ENCODE results near the gene NPDC1. TPM values are rescaled to one million over a fixed set of nuclear protein-coding genes. Genes with fewer than 3 reads are reported as not detected.
"Not testable (repeated sequence)": the region's sequence is repeated elsewhere in the genome, so short reads cannot be mapped to it uniquely, and the experiment has no call there.

NPDC1 gene
- total RNA-seq, 1 donor from 2014 or later = 90.8 TPM

GRCh38 chr9:137064880-137065164, 18.8 kb upstream of the NPDC1 start:
- Mint-ChIP-seq H3K36me3 (ENCODE audit: low read depth) (no peaks in the 10 kb centered on the region), H3K4me1 (ENCODE audit: low read depth) (peaks cover 6% of the 10 kb centered on the region), H3K4me3 (ENCODE audit: unreplicated experiment) (no peak overlapping the region), H3K9me3 (ENCODE audit: low read depth) (no peaks in the 10 kb centered on the region), H3K27me3 (ENCODE audit: low read depth) (no peaks in the 10 kb centered on the region), H3K27ac (ENCODE audit: unreplicated experiment) (no peak overlapping the region)
- no peak for DNase-seq (ENCODE audit: low spot score)
- TF ChIP-seq CTCF (IDR thresholded peaks at IDR 0.05) = no peak

DNA sequence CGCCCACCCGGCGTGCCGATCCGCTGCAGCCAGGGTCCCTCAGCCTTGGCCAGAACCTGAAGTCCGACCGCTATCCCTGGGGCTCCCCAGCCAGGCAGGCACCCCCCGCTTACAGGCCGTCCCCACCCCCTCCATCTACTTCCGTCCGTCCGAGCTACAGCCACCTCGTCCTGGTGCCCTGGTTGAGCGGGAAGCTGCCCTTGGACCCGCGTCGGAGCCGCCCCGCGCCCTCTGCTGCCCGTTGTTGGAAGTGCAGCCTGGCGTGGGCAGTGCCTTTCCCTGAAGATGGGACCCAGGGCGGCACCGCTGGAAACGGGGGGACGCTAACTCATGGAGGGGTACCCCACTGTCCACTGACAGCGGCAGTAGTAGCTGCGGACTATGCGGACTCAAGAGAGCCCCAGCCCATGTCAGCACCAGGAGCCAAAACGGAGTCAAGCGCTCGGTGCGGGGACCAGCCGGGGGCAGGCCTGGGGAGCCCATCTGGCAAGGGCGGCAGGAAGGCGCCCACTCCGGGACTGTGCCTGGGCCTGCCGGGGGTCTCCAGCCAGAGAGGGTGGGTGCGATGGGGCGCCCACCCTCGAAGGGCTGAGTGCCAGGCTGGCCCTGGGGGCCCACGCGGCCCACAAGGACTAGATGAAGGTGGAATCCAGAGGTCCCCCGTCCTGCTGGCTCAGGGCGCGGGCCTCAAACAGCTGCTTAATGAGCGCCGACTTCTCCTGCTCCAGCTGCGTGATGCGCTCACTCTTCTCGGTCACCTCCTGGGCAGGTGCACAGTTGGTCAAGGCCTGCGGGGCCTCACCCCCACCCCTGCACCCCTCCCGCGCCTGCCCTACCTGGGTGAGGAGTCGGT, 18.3 kb upstream of the NPDC1 start:
- H3K36me3 Mint-ChIP-seq (ENCODE audit: low read depth) = no peaks in the 10 kb centered on the region
- H3K4me3 Mint-ChIP-seq (ENCODE audit: unreplicated experiment) = no peak overlapping the region
- peak; percentile 92 for TF ChIP-seq CTCF (IDR thresholded peaks at IDR 0.05)
- no peaks in the 10 kb centered on the region for H3K27me3 Mint-ChIP-seq (ENCODE audit: low read depth)
- no peak for DNase-seq (ENCODE audit: low spot score)
- peaks cover 6% of the 10 kb centered on the region for H3K4me1 Mint-ChIP-seq (ENCODE audit: low read depth)
- no peaks in the 10 kb centered on the region for H3K9me3 Mint-ChIP-seq (ENCODE audit: low read depth)
- no peak overlapping the region for H3K27ac Mint-ChIP-seq (ENCODE audit: unreplicated experiment)

DNA sequence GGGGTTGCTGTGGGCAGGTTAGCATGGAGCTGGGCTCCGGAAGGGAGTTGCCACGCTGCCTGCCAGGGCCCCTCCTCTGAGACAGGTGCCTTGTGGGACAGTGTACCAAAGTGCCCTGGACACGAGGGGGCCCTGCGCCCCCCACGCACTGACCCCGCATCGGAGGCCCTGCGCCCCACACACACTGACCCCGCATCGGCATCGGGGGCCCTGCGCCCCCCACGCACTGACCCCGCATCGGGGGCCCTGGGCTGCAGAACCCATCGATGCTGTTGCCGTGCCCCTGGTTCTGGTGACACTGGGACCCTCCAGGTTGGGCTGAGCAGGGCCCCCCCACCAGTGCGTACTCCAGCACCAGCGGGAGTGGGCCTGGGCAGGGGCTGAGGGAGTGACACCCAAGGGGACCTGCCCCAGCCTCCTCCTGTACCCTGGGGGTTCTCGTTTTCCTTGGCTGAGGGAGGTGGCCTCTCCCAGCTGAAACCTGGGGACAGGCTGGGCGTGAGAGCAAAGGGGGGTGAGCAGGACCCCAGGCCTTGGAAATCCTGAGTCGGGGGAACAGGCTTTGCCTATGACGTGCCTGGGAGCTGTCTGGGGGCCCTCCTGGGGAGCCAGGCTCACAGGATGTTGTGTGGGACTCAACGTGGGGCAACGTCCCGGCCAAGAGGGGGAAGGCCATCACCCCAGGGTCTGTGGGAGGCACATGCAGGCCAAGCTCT, 17.5 kb upstream of the NPDC1 start:
- DNase-seq (ENCODE audit: low spot score) = no peak
- Mint-ChIP-seq H3K4me1 (ENCODE audit: low read depth) (peaks cover 6% of the 10 kb centered on the region), H3K27ac (ENCODE audit: unreplicated experiment) (no peak overlapping the region)

GRCh38 chr9:137062798-137063197, 16.8 kb upstream of the NPDC1 start:
- H3K9me3 Mint-ChIP-seq (ENCODE audit: low read depth); H3K4me1 Mint-ChIP-seq (ENCODE audit: low read depth); H3K27me3 Mint-ChIP-seq (ENCODE audit: low read depth); H3K4me3 Mint-ChIP-seq (ENCODE audit: unreplicated experiment); DNase-seq (ENCODE audit: low spot score); H3K27ac Mint-ChIP-seq (ENCODE audit: unreplicated experiment); H3K36me3 Mint-ChIP-seq (ENCODE audit: low read depth): not testable (repeated sequence)

More for the DNA sequence above, 17.5 kb upstream of the NPDC1 start:
- Mint-ChIP-seq H3K36me3 (ENCODE audit: low read depth) (no peaks in the 10 kb centered on the region), H3K4me3 (ENCODE audit: unreplicated experiment) (no peak overlapping the region), H3K27me3 (ENCODE audit: low read depth) (no peaks in the 10 kb centered on the region), H3K9me3 (ENCODE audit: low read depth) (no peaks in the 10 kb centered on the region)
- no peak for TF ChIP-seq CTCF (IDR thresholded peaks at IDR 0.05)

DNA sequence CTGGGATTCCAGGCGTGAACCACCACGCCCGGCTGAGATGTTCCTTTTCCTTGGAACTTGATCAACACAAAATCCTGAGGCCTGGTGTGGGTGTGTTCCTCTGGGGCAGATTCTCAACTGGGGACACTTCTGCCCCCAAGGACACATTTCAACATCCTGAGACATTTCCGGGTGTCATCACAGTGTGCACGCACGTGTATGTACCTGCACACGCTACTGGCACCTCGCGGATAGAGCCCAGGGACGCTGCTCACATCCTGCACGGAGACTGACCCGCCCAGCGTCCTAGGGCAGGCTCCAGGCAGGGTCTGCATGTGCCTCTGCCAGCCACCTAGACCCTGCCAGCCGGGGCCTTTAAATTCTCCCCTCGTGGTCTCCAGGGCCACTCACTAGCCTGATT, 16.4 kb upstream of the NPDC1 start:
- DNase-seq (ENCODE audit: low spot score) = no peak
- Mint-ChIP-seq H3K4me1 (ENCODE audit: low read depth) (peaks cover 4% of the 10 kb centered on the region), H3K27ac (ENCODE audit: unreplicated experiment) (no peak overlapping the region), H3K36me3 (ENCODE audit: low read depth) (no peaks in the 10 kb centered on the region), H3K27me3 (ENCODE audit: low read depth) (no peaks in the 10 kb centered on the region), H3K9me3 (ENCODE audit: low read depth) (no peaks in the 10 kb centered on the region), H3K4me3 (ENCODE audit: unreplicated experiment) (no peak overlapping the region)
- TF ChIP-seq CTCF (IDR thresholded peaks at IDR 0.05) = no peak

All from chondrocyte (in vitro differentiated cells).